ENCODE data around the gene ADARB1.

ADARB1 gene

GRCh38 chr21:45178070-45178608 lies 103.8 kb downstream of the ADARB1 start:
- TF ChIP-seq, protein P1, sequence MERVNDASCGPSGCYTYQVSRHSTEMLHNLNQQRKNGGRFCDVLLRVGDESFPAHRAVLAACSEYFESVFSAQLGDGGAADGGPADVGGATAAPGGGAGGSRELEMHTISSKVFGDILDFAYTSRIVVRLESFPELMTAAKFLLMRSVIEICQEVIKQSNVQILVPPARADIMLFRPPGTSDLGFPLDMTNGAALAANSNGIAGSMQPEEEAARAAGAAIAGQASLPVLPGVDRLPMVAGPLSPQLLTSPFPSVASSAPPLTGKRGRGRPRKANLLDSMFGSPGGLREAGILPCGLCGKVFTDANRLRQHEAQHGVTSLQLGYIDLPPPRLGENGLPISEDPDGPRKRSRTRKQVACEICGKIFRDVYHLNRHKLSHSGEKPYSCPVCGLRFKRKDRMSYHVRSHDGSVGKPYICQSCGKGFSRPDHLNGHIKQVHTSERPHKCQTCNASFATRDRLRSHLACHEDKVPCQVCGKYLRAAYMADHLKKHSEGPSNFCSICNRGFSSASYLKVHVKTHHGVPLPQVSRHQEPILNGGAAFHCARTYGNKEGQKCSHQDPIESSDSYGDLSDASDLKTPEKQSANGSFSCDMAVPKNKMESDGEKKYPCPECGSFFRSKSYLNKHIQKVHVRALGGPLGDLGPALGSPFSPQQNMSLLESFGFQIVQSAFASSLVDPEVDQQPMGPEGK (CRISPR knock-in tag; IDR thresholded peaks at IDR 0.05; ENCODE audit: borderline replicate concordance) = no peak
- TF ChIP-seq, protein P2, sequence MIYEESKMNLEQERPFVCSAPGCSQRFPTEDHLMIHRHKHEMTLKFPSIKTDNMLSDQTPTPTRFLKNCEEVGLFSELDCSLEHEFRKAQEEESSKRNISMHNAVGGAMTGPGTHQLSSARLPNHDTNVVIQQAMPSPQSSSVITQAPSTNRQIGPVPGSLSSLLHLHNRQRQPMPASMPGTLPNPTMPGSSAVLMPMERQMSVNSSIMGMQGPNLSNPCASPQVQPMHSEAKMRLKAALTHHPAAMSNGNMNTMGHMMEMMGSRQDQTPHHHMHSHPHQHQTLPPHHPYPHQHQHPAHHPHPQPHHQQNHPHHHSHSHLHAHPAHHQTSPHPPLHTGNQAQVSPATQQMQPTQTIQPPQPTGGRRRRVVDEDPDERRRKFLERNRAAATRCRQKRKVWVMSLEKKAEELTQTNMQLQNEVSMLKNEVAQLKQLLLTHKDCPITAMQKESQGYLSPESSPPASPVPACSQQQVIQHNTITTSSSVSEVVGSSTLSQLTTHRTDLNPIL (CRISPR knock-in tag; IDR thresholded peaks at IDR 0.05; ENCODE audit: low read depth) = no peak
- TF ChIP-seq ZNF70 (CRISPR knock-in tag; IDR thresholded peaks at IDR 0.05) (no peak), ZFP30 (CRISPR knock-in tag; IDR thresholded peaks at IDR 0.05) (no peak), ZC3H10 (CRISPR knock-in tag; IDR thresholded peaks at IDR 0.05) (no peak)
- ATAC-seq = no peak

- ATAC-seq = no peak
- no peak for TF ChIP-seq GLIS3 (CRISPR knock-in tag; IDR thresholded peaks at IDR 0.05)
- no peak for TF ChIP-seq ZFP30 (CRISPR knock-in tag; IDR thresholded peaks at IDR 0.05)
- no peak for TF ChIP-seq SNAI2 (CRISPR knock-in tag; IDR thresholded peaks at IDR 0.05)
- TF ChIP-seq, protein P2 (CRISPR knock-in tag; IDR thresholded peaks at IDR 0.05; ENCODE audit: low read depth) = no peak
- no peak for TF ChIP-seq CSDC2 (CRISPR knock-in tag; IDR thresholded peaks at IDR 0.05)
- TF ChIP-seq, protein P3, sequence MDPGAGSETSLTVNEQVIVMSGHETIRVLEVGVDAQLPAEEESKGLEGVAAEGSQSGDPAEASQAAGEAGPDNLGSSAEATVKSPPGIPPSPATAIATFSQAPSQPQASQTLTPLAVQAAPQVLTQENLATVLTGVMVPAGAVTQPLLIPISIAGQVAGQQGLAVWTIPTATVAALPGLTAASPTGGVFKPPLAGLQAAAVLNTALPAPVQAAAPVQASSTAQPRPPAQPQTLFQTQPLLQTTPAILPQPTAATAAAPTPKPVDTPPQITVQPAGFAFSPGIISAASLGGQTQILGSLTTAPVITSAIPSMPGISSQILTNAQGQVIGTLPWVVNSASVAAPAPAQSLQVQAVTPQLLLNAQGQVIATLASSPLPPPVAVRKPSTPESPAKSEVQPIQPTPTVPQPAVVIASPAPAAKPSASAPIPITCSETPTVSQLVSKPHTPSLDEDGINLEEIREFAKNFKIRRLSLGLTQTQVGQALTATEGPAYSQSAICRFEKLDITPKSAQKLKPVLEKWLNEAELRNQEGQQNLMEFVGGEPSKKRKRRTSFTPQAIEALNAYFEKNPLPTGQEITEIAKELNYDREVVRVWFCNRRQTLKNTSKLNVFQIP (CRISPR knock-in tag; IDR thresholded peaks at IDR 0.05; ENCODE audit: borderline replicate concordance, low read depth) = no peak
- TF ChIP-seq ZNF8 (CRISPR knock-in tag; IDR thresholded peaks at IDR 0.05) = no peak
- no peak for TF ChIP-seq ARNTL (CRISPR knock-in tag; IDR thresholded peaks at IDR 0.05; ENCODE audit: borderline replicate concordance, low read depth)
- TF ChIP-seq, protein P1 (CRISPR knock-in tag; IDR thresholded peaks at IDR 0.05; ENCODE audit: borderline replicate concordance) = no peak
- no peak for TF ChIP-seq BACH2 (CRISPR knock-in tag; IDR thresholded peaks at IDR 0.05; ENCODE audit: borderline replicate concordance)
- TF ChIP-seq ISL1 (CRISPR knock-in tag; IDR thresholded peaks at IDR 0.05) = no peak
- TF ChIP-seq ZNF565 (CRISPR knock-in tag; conservative IDR thresholded peaks at IDR 0.05; ENCODE audit: low read depth) = no peak
- TF ChIP-seq CSRNP3 (CRISPR knock-in tag; IDR thresholded peaks at IDR 0.05) = no peak
- TF ChIP-seq TSHZ2 (CRISPR knock-in tag; IDR thresholded peaks at IDR 0.05) = no peak
- no peak for TF ChIP-seq ZNF70 (CRISPR knock-in tag; IDR thresholded peaks at IDR 0.05)
- no peak for TF ChIP-seq ZC3H10 (CRISPR knock-in tag; IDR thresholded peaks at IDR 0.05)
- TF ChIP-seq RARB (CRISPR knock-in tag; IDR thresholded peaks at IDR 0.05) = no peak
- no peak for TF ChIP-seq TCF4 (CRISPR knock-in tag; IDR thresholded peaks at IDR 0.05; ENCODE audit: borderline replicate concordance)
- TF ChIP-seq OSR1 (CRISPR knock-in tag; IDR thresholded peaks at IDR 0.05) = no peak
Observed at GRCh38 chr21:45178971-45179370, 104.6 kb downstream of the ADARB1 start.
